HG03139 (cell line): ENCODE measurements around the gene TMEM51.

Source experiments
- ATAC-seq: cut with Tn5 transposase; IDR thresholded peaks from one replicate; pipeline ENCODE4 v1.9.1; 2021; ENCODE audit not compliant: unreplicated experiment

TMEM51 gene

DNA sequence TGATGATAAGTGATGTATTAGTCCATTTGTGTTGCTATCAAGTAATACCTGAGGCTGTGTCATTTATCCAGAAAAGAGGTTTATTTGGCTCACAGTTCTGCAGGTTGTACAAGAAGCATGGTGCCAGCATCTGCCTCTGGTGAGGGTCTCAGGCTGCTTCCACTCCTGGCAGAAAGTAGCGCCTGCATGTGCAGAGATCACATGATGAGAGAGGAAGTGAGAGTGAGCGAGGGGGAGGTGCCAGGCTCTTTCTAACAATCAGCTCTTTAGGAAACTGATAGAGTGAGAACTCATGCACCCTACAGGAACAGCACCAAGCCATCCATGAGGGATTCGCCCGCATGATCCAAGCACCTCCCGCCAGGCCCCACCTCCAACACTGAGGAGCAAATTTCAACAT lies 91.3 kb downstream of the TMEM51 start:
- no peak for ATAC-seq

DNA sequence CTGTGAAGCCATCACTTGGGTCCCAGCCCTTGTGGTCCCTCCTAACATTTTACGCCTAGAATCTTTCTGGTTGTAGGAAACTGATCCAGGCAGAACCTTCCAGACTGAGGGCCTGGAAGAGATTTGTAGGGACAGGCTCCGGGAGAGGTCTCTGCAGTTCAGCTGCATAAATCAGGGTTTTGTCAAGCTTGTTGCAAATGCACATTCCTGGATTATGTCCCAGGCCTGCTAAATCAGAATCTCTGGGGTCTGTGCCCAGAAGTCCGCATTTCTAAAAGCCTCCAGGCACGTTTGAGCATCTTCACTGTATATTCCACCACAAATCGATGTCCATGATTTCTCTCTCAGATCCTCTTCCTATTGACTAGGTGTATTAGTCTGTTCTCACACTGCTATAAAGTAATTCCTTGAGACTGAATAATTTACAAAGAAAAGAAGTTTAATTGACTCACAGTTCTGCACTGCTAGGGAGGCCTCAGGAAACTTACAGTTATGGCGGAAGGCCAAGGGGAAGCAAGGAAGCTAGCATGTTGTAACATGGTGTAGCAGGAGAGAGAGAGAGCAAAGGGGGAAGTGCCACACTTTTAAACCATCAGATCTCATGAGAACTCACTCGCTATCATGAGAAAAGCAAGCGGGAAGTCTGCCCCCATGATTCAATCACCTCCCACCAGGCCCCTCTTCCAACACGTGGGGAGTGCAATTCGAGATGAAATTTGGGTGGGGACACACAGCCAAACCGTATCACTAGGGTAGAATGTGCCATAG lies 92.2 kb downstream of the TMEM51 start:
- ATAC-seq, result no peak

DNA sequence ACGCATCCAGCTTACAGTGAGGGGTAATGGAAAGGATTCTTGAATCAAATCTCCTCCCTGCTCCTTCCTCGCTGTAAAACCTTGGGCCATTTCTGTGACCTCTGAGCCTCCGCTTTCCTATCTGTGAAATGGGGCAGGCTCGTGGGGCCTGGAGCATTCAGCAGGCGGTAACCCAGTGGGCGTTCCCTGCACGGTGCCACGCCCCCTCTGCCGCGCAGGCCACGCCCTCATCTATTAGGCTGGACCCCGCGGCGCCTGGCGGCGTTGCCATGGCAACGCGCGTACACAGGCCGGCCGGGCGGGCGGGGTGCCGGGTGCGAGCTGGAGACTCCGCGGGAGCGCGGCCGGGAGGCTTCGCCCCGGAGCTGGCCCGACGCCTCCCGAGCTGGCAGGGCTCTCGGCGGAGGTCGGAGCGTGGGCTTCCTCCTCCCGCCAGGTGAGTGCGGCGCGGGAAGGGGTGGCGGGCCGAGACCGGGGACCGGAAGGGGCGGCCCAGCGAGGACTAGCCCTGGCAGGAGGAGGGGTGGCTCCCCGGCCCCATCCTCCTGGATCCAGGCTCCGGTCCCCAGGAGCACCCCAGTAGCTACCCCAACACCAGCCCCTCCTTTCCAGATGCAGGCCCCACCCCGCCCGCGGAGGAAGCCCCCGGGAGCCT lies 93.5 kb downstream of the TMEM51 start, which contains the start of gene FHAD1:
FHAD1 (plus strand) TSS at position 264 of the 655 bp plus-strand sequence. CDS start 4,562 bp downstream, outside the sequence.
- no peak for ATAC-seq

DNA sequence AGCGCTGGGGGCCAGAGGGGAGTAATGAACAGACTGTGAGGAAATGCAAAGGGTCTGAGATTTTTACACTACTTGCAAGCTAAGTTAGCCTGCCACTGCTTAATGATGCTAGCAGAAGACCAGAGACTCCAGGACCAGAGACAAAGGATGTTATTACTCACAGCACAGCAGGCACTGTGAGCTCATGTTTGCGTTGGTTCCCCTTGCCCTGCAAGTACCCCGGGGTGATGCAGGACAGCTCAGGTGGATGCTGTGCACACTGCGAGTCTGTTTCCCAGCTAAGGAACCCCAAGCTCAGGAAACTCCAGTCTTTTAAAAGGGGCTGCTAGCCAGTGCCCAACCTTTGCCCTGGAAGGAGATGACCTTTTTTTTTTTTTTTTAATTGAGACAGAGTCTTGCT lies 94.7 kb downstream of the TMEM51 start:
- no peak for ATAC-seq

DNA sequence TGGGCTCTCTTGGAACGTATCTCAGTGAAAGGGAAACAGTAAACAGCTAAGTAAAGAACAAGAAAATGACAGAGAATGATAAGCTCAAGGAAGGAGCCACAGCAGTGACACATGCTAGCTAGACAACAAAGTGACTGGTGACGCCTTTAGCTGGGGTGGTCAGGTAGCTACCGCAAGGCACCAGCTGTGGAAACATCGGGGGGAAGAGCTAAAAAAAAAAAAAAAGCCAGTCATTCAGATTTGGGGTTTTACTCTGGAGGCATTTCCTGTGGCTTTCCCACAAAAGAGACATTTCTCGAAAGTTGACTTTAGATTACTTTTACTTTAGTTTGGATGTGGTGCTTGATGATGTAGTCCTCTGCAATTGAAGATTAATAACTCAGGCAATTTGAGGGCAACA lies 95.5 kb downstream of the TMEM51 start:
- no peak for ATAC-seq

DNA sequence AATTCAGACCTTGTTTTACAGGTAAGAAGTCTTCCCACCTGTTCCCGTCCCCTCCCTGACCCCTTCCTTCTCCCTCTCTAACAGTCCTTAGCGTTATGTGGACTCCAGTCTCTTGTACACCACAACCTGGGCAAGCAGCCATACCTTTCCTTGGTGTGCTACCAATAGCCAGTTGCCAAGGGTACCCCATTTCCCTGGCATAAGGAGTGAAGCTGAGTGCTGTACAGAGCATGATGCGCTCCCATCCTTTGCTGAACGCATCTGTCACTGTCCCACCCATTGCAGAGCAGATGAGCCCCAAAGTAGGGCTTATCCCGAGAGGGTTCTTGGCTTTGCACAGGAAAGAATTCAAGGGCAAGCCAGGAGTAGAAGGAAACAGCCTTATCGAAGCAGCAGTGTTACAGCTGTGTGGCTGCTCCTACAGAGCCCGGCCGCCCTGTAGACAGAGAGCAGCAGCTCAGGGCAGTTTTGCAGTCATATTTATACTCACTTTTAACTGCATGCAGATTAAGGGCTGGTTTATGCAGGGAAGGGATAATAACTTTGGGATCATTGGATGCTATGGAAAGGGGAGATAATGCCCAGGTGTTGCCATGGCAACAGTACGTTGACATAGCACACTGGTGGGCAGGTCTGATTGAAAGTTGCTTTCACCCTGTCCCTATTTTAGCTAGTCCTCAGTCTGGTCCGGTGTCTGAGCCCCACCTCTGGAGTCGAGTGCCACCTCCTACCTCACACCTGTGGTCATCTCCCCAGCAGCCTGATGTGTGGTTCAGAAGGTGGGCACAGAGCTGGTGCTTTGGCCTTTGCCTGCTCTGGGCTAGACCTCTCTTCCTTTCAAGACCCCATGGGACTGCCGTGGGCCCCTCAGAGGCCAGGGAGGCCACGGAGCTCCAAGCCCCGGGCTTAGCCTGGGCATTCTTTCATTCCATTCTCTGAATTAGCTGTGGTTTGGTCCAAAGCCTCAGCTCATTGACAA lies 98.6 kb downstream of the TMEM51 start:
- ATAC-seq, result no peak

DNA sequence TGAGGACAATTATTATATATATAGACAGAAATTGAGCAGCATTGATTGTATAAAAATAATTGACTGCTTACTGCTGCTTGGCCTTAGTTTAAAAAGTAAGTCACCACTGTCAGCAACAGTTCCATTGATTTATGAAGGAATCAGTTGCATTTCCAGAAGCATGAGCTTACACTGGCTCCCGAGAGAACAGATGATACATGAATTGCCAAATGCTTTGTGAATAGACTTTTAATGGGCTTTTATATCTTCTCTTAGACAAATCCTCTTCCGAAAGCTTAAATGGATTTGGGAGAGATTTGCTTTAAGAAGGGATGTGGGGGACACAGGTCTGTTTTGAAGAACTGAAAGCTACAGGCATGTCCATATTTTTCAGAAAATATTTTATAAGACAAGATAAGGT lies 101.0 kb downstream of the TMEM51 start:
- ATAC-seq, result no peak

DNA sequence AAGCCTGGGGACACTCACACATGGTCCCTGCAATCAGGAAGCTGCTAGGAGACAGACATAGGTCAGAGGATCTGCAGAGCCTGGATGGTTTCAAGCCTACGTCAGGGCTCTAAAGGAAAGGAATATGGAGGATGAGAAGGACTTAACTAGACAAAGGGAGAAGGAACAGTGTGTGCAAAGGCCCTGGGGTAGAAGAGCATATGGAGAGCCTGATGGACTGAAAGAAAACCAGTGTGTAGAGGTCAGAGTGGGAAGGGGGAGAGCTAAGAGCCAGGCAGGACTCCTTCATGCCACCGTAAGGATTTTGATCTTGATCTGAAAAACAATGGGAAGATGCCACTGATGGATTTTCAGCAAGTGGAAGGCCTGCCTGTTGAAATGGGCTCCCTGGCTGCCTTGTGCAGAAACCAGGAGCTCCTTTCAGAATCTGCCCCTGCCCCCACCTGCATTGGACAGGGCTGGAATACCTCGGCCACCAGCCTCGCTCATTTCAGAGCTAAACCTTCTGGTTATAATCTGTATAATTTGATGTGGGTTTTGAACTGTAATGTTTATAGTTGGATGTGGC lies 102.1 kb downstream of the TMEM51 start:
- no peak for ATAC-seq

DNA sequence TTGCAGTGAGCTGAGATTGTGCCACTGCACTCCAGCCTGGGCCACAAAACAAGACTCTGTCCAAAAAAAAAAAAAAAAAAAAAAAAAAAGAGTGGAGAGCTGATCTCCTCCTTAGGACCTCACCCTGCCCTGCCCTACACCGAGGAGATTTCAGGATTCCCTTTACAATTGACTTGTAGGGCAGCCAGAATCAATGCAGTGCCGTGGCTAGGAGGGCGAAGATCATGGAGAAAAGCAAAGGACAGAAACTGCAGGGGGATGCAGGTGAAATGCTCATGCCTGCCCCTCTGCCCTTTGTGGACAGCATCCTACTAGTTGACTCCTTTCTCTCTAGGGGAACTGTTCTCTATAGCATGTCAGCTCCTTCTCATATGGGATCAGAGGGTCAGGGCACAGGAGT lies 103.0 kb downstream of the TMEM51 start:
- no peak for ATAC-seq

DNA sequence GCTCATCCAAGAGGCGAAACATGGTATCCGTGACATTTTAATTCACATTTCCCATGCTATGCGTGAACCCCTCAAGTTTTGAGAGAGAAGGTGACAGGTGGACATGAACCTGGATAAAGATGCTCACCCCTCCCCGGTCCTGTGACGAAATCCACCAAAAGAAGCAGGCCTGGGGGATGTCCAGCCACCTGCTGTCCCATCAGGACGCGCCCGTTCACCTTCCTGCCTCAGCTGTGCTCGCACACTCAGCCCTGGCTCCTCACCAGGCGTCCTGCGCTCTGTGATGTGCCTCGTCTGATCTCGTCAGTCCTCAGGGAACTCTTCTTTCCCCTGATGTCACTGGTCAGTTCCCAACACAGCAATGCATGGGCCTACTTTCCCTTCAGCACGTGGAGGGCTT lies 103.8 kb downstream of the TMEM51 start:
- no peak for ATAC-seq

DNA sequence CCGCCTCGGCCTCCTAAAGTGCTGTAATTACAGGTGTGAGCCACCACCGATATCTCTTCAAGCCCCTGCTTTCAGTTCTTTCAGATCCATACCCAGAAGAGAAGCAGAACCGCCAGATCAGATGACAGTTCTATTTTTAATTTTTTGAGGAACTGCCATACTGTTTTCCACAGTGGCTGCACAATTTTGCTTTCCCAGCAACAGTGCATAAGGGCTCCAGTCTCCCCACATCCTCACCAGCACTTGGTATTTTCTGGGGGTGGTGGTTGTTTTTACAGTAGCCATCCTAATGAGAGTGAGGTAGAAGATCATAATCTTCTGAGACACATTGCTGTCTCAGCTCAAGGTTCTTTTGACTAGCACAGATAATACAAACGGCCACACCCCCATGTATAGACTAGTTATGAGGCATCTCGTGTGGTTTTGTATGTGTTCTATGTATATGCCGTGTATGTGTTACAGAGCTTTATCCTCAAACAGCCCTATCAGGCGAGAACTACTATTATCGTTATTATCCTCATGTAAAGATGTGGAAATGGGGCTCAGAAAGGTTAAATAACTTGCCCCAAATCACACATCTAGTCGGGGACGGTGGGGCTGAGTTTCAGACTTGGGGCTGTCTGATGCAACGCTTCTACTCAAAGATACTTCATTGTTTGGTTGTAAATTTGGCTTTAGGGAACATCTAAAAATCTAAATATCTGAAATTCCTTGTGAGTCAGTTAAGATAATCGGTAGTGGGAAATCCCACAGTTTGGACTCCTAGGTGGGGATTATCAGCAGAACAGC lies 105.5 kb downstream of the TMEM51 start:
- no peak for ATAC-seq

DNA sequence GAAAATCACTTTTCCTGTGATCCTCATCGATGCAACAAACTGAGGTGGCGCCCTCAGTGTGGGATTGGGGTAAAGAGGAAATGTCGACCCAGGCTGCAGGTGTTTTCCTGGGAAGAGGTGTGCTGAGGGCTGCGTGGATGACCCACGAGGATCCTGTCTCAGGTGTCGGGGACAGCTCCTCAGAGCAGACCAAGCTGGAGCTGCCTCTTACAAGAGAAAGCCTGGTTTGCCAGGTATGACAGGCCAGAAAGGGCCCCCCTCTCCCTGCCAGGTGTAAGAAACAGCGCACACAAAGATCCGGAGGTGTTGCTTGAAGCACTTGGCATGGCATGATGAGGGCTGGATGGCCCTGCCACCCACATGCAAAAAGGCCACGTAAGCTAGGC lies 106.1 kb downstream of the TMEM51 start:
- no peak for ATAC-seq

DNA sequence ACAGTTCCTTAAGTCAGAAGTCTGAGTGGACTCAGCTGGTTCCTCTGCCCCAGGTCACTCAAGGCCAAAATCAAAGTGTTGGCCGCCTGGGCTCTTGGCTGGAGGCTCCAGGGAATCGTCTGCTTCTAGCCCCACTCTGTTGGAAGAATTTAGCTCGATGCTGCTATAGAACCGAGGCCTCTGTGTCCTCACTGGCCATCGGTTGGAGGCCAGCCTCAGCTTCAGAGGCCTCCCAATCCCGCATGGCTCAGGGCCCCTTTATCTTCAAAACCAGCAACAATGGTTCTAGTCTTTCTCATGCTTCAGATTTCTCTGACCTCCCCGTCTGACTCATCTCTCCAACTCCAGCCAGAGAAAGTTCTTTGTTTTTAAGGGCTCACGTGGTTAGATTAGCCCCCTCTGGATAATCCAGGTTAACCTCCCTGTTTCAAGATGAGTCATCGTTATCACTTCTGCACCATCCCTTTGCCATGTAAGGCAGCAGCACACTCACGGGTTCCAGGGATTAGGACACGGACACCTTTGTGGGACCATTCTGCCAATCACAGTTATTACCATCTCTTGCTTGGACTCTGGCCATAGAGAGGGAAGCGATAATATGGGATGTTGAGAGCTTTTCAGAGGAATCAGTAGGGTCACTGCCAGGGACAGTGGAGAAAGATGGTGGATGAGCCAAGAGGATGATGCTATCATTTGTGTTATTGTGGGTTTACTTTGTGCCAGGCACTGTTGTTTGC lies 107.0 kb downstream of the TMEM51 start:
- ATAC-seq, result no peak

DNA sequence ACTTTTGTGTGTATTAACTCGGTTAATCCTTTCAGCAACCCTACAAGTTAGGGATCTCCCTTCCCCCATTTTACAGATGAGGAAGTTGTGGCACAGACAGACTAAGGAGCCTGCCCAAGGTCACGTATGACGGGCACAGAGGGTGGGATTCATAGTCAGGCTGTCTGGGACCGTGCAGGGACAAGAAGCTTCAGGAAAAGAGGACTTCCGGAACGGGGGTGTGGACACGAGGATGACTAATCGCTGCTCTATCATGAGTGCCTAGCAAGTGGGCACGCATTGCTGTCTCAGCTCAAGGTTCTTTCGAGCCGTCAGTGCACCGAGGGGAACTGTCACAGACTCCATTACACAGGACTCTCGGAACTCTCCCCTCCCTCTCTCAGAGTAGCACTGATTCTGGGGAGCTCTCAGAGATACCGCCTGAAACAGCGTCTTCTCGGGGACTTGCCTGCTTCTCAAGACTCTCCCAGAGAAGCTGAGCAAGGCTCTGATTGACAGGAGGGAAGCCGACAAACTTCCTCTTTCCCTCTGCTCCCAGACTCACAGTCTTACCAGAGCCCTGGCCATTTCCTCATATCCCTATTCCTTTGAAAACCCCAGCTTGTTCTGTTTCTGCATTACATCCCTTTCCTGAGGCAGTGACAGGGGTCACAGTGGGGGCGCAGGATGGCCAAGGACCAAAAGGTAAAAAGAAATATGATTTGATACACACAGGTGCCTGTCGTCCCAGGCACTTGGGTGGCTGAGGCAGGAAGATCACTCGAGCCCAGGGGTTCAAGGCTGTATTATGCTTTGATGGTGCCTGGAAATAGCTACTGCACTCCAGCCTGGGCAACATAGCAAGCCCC lies 107.8 kb downstream of the TMEM51 start:
- ATAC-seq, result no peak

DNA sequence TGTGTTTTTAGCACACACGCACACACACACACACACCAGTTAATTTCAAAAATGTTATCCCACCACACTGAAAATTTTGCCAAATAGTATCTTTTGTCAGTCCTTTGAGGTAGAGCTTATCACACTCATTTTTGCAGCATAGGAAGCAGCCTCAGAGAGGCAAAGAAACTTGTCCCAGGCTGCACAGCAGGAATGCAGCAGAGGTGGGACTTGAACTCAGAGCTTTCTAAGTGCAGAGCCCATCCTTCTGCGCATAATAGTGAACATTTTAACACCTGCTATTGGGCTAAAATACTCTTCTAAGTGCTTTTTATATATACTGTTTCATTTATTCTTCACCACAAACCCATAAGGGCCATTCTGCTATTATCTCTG lies 108.4 kb downstream of the TMEM51 start:
- no peak for ATAC-seq

DNA sequence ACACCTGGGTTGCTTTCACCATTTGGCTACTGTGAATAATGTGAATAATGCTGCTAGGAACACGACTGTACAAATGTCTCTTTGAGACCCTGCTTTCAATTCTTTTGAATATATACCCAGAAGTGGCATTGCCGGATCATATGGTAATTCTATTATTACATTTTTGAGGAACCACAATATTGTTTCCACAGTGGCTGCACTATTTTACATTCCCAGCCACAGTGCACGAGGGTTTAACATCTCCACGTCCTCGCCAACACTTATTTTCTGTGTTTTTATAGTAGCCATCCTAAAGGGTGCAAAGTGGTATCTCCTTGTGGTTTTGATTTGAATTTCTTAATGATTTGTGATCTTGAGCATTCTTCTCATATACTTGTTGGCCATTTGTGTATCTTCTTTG lies 109.2 kb downstream of the TMEM51 start:
- no peak for ATAC-seq

DNA sequence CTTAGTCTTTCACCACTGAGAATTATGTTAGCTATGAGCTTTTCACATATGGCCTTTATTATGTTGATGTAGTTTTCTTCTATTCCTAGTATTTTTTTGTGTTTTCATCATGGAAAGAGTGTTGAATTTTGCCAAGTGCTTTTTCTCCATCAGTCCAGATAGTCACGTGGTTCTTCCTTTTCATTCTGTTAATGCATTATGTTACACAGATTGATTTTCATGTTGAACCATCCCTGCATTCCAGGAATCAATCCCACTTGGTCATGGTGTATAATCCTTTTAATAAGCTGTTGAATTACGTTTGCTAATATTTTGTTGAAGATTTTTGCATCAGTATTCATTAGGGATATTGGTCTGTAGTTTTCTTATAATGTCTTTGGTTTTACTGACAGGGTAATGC lies 111.2 kb downstream of the TMEM51 start:
- ATAC-seq, result no peak
